HG03432 (cell line): ENCODE measurements around the gene AUTS2.

Source experiments
- ATAC-seq: cut with Tn5 transposase; IDR thresholded peaks from one replicate; pipeline ENCODE4 v1.9.1; 2021; ENCODE audit warnings: mild to moderate bottlenecking, moderate library complexity; ENCODE audit not compliant: unreplicated experiment

The AUTS2 gene

GRCh38 chr7:70044064-70044463, 445.8 kb downstream of the AUTS2 start:
- no peak for ATAC-seq

- ATAC-seq, result no peak
These were observed 446.2 kb downstream of the AUTS2 start for GRCh38 chr7:70044525-70044924.

GRCh38 chr7:70044981-70045380, 446.7 kb downstream of the AUTS2 start:
- ATAC-seq, result no peak

- no peak for ATAC-seq
These were observed 449.1 kb downstream of the AUTS2 start for GRCh38 chr7:70047384-70047783.

GRCh38 chr7:70047891-70048448, 449.7 kb downstream of the AUTS2 start:
- ATAC-seq, result no peak

- no peak for ATAC-seq
These were observed 453.5 kb downstream of the AUTS2 start for GRCh38 chr7:70051726-70052125.

GRCh38 chr7:70052691-70053090, 454.4 kb downstream of the AUTS2 start:
- no peak for ATAC-seq

GRCh38 chr7:70053421-70053820, 455.1 kb downstream of the AUTS2 start:
- no peak for ATAC-seq

GRCh38 chr7:70053989-70054388, 455.7 kb downstream of the AUTS2 start:
- no peak for ATAC-seq

GRCh38 chr7:70056363-70056762, 458.1 kb downstream of the AUTS2 start:
- ATAC-seq, result no peak

GRCh38 chr7:70060298-70061068, 462.2 kb downstream of the AUTS2 start:
- no peak for ATAC-seq

- ATAC-seq, result no peak
These were observed 465.1 kb downstream of the AUTS2 start for GRCh38 chr7:70063371-70063770.

GRCh38 chr7:70063927-70064326, 465.7 kb downstream of the AUTS2 start:
- no peak for ATAC-seq

GRCh38 chr7:70066844-70067243, 468.6 kb downstream of the AUTS2 start:
- no peak for ATAC-seq

GRCh38 chr7:70068531-70068930, 470.3 kb downstream of the AUTS2 start:
- no peak for ATAC-seq

- no peak for ATAC-seq
These were observed 471.7 kb downstream of the AUTS2 start for GRCh38 chr7:70069977-70070376.

GRCh38 chr7:70071766-70072165, 473.5 kb downstream of the AUTS2 start:
- no peak for ATAC-seq

GRCh38 chr7:70072220-70072619, 473.9 kb downstream of the AUTS2 start:
- ATAC-seq, result no peak

- no peak for ATAC-seq
These were observed 478.1 kb downstream of the AUTS2 start for GRCh38 chr7:70076325-70076724.

- ATAC-seq, result no peak
These were observed 483.9 kb downstream of the AUTS2 start for GRCh38 chr7:70082099-70082611.

- no peak for ATAC-seq
These were observed 493.1 kb downstream of the AUTS2 start for GRCh38 chr7:70091362-70091761.
